Measurements from ENCODE around the gene PSMC4.

The PSMC4 gene

GRCh38 chr19:39936020-39936419 is 34.9 kb upstream of the PSMC4 start:
- H3K27me3 ChIP-seq (ENCODE audit: control insufficient read depth, insufficient read depth, low read length): no peaks in the 10 kb centered on the region
- H3K36me3 ChIP-seq (ENCODE audit: control insufficient read depth, low read depth, low read length): no peaks in the 10 kb centered on the region
- no peaks in the 10 kb centered on the region for H3K9me3 ChIP-seq (ENCODE audit: control insufficient read depth, low read depth, low read length)
- H3K27ac ChIP-seq (ENCODE audit: low read length): no peak overlapping the region
- H3K9ac ChIP-seq (ENCODE audit: low read length): no peak overlapping the region
- H3K4me3 ChIP-seq (ENCODE audit: low read length): no peak overlapping the region
- H3K4me1 ChIP-seq (ENCODE audit: control insufficient read depth, low read depth, low read length): no peaks in the 10 kb centered on the region

GRCh38 chr19:39936622-39937021 is 34.3 kb upstream of the PSMC4 start:
- no peak overlapping the region for H3K9ac ChIP-seq (ENCODE audit: low read length)
- no peaks in the 10 kb centered on the region for H3K9me3 ChIP-seq (ENCODE audit: control insufficient read depth, low read depth, low read length)
- H3K27me3 ChIP-seq (ENCODE audit: control insufficient read depth, insufficient read depth, low read length): no peaks in the 10 kb centered on the region
- peaks cover 2% of the 10 kb centered on the region for H3K4me1 ChIP-seq (ENCODE audit: control insufficient read depth, low read depth, low read length)
- H3K4me3 ChIP-seq (ENCODE audit: low read length): no peak overlapping the region
- H3K27ac ChIP-seq (ENCODE audit: low read length): no peak overlapping the region
- no peaks in the 10 kb centered on the region for H3K36me3 ChIP-seq (ENCODE audit: control insufficient read depth, low read depth, low read length)

DNA sequence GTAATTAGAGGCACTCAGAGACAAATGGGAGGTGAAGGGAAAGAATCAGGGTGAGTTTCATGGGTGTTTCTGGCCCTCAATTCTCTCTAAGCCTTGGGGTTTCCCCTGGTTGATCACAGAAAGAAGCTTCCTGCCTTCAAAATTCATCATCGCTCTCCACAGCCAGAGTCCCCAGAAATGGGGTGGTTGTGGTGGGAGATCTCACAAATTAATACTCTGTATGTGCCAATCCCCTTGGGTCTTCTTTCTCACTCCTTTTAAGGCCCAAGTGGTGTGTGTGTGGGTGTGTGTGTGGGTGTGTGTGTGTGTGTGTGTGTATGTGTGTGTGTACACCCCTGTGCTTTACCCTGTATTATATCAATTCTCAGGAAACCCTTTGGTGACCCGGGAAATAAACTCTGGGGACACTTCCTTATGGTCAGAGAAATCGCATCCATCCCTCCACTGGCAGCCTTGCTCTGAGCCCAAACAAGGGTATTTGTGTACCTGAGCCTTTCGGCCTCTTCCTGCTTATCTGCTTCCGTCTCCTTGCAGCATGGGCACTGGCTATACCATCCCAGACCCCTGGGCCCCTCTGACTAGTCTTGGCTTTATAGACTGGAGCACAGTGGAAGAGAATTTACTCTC is 33.8 kb upstream of the PSMC4 start:
- no peaks in the 10 kb centered on the region for H3K9me3 ChIP-seq (ENCODE audit: control insufficient read depth, low read depth, low read length)
- no peaks in the 10 kb centered on the region for H3K36me3 ChIP-seq (ENCODE audit: control insufficient read depth, low read depth, low read length)
- no peak overlapping the region for H3K9ac ChIP-seq (ENCODE audit: low read length)

DNA sequence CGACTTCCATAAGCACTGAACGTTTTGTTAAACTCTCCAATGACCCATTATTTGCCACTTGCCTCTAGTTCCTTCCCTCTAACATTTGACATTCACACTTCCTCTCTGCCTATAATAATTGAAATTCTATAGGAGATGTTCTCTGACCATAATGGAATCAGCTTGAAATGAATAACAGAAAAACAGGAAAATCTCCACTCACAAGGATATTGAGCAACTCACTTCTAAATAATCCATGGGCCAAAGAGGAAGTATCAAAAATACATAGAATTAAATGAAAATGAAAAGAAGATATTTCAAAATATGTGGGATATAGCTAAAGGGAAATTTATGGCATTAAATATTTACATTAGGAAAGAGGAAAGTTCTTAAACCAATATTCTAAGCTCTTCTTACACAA is 33.2 kb upstream of the PSMC4 start:
- H3K9ac ChIP-seq (ENCODE audit: low read length): no peak overlapping the region
- peaks cover 7% of the 10 kb centered on the region for H3K4me1 ChIP-seq (ENCODE audit: control insufficient read depth, low read depth, low read length)
- no peaks in the 10 kb centered on the region for H3K36me3 ChIP-seq (ENCODE audit: control insufficient read depth, low read depth, low read length)
- H3K9me3 ChIP-seq (ENCODE audit: control insufficient read depth, low read depth, low read length): no peaks in the 10 kb centered on the region
- H3K27ac ChIP-seq (ENCODE audit: low read length): no peak overlapping the region
- H3K4me3 ChIP-seq (ENCODE audit: low read length): no peak overlapping the region
- H3K27me3 ChIP-seq (ENCODE audit: control insufficient read depth, insufficient read depth, low read length): no peaks in the 10 kb centered on the region

More for the DNA sequence above, 33.8 kb upstream of the PSMC4 start:
- Histone ChIP-seq H3K27ac (ENCODE audit: low read length) (no peak overlapping the region), H3K4me3 (ENCODE audit: low read length) (no peak overlapping the region), H3K4me1 (ENCODE audit: control insufficient read depth, low read depth, low read length) (peaks cover 7% of the 10 kb centered on the region), H3K27me3 (ENCODE audit: control insufficient read depth, insufficient read depth, low read length) (no peaks in the 10 kb centered on the region)

DNA sequence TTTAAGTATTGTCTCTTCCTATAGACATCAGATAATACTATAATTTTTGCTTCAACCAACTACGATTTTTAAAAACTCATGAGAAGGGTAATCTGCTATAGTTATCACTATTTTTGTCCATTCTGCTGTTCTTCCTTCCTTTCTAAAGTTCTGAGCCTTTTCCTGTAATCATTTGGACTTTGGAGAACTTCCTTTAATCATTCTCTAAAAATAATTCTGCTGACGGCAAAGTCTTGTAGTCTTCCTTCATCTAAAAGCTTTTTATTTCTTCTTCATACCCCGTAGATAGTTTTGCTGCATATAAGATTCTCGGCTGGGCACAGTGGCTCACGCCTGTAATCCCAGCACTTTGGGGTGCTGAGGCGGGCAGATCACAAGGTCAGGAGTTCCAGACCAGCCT is 31.4 kb upstream of the PSMC4 start:
- no peaks in the 10 kb centered on the region for H3K9me3 ChIP-seq (ENCODE audit: control insufficient read depth, low read depth, low read length)
- no peak overlapping the region for H3K27ac ChIP-seq (ENCODE audit: low read length)

GRCh38 chr19:39940221-39940833 is 30.6 kb upstream of the PSMC4 start:
- Histone ChIP-seq H3K9ac (ENCODE audit: low read length) (no peak overlapping the region), H3K9me3 (ENCODE audit: control insufficient read depth, low read depth, low read length) (no peaks in the 10 kb centered on the region), H3K27me3 (ENCODE audit: control insufficient read depth, insufficient read depth, low read length) (no peaks in the 10 kb centered on the region), H3K4me3 (ENCODE audit: low read length) (no peak overlapping the region), H3K27ac (ENCODE audit: low read length) (no peak overlapping the region), H3K4me1 (ENCODE audit: control insufficient read depth, low read depth, low read length) (peaks cover 7% of the 10 kb centered on the region), H3K36me3 (ENCODE audit: control insufficient read depth, low read depth, low read length) (no peaks in the 10 kb centered on the region)

More for the DNA sequence above, 31.4 kb upstream of the PSMC4 start:
- no peaks in the 10 kb centered on the region for H3K36me3 ChIP-seq (ENCODE audit: control insufficient read depth, low read depth, low read length)
- H3K27me3 ChIP-seq (ENCODE audit: control insufficient read depth, insufficient read depth, low read length): no peaks in the 10 kb centered on the region
- peaks cover 7% of the 10 kb centered on the region for H3K4me1 ChIP-seq (ENCODE audit: control insufficient read depth, low read depth, low read length)
- H3K9ac ChIP-seq (ENCODE audit: low read length): no peak overlapping the region
- H3K4me3 ChIP-seq (ENCODE audit: low read length): no peak overlapping the region

- H3K4me3 ChIP-seq (ENCODE audit: low read length): no peak overlapping the region
- H3K9ac ChIP-seq (ENCODE audit: low read length): no peak overlapping the region
- H3K27ac ChIP-seq (ENCODE audit: low read length): no peak overlapping the region
- H3K36me3 ChIP-seq (ENCODE audit: control insufficient read depth, low read depth, low read length): no peaks in the 10 kb centered on the region
- peaks cover 7% of the 10 kb centered on the region for H3K4me1 ChIP-seq (ENCODE audit: control insufficient read depth, low read depth, low read length)
- no peaks in the 10 kb centered on the region for H3K9me3 ChIP-seq (ENCODE audit: control insufficient read depth, low read depth, low read length)
- H3K27me3 ChIP-seq (ENCODE audit: control insufficient read depth, insufficient read depth, low read length): no peaks in the 10 kb centered on the region
Observed at GRCh38 chr19:39941151-39941550, 29.8 kb upstream of the PSMC4 start.

GRCh38 chr19:39941615-39942365 is 29.2 kb upstream of the PSMC4 start:
- peaks cover 7% of the 10 kb centered on the region for H3K4me1 ChIP-seq (ENCODE audit: control insufficient read depth, low read depth, low read length)
- no peaks in the 10 kb centered on the region for H3K36me3 ChIP-seq (ENCODE audit: control insufficient read depth, low read depth, low read length)
- H3K27me3 ChIP-seq (ENCODE audit: control insufficient read depth, insufficient read depth, low read length): no peaks in the 10 kb centered on the region
- H3K4me3 ChIP-seq (ENCODE audit: low read length): no peak overlapping the region
- H3K9me3 ChIP-seq (ENCODE audit: control insufficient read depth, low read depth, low read length): no peaks in the 10 kb centered on the region
- H3K27ac ChIP-seq (ENCODE audit: low read length): no peak overlapping the region
- H3K9ac ChIP-seq (ENCODE audit: low read length): no peak overlapping the region

GRCh38 chr19:39942366-39942730 is 28.6 kb upstream of the PSMC4 start:
- Histone ChIP-seq H3K36me3 (ENCODE audit: control insufficient read depth, low read depth, low read length) (no peaks in the 10 kb centered on the region), H3K4me3 (ENCODE audit: low read length) (no peak overlapping the region), H3K9ac (ENCODE audit: low read length) (no peak overlapping the region), H3K4me1 (ENCODE audit: control insufficient read depth, low read depth, low read length) (peaks cover 7% of the 10 kb centered on the region), H3K27me3 (ENCODE audit: control insufficient read depth, insufficient read depth, low read length) (no peaks in the 10 kb centered on the region), H3K27ac (ENCODE audit: low read length) (no peak overlapping the region), H3K9me3 (ENCODE audit: control insufficient read depth, low read depth, low read length) (no peaks in the 10 kb centered on the region)

GRCh38 chr19:39943586-39943985 is 27.4 kb upstream of the PSMC4 start:
- Histone ChIP-seq H3K9ac (ENCODE audit: low read length) (no peak overlapping the region), H3K4me1 (ENCODE audit: control insufficient read depth, low read depth, low read length) (peaks cover 7% of the 10 kb centered on the region), H3K36me3 (ENCODE audit: control insufficient read depth, low read depth, low read length) (no peaks in the 10 kb centered on the region), H3K9me3 (ENCODE audit: control insufficient read depth, low read depth, low read length) (no peaks in the 10 kb centered on the region), H3K27ac (ENCODE audit: low read length) (no peak overlapping the region), H3K4me3 (ENCODE audit: low read length) (no peak overlapping the region), H3K27me3 (ENCODE audit: control insufficient read depth, insufficient read depth, low read length) (no peaks in the 10 kb centered on the region)

DNA sequence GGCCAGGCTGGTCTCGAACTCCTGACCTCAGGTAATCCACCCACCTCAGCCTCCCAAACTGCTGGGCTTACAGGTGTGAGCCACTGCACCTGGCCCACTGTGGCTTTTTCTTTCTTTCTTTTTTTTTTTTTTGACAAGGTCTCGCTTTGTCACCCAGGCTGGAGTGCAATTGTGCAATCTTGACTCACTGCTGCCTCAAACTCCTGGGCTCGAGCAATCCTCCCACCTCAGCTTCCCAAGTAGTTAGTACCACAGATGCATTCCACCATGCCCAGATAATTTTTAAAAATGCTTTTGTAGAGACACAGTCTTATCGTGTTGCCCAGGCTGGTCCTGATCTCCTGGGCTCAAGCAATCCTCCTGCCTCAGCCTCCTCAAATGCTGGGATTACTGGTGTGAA is 24.4 kb upstream of the PSMC4 start:
- no peak overlapping the region for H3K9ac ChIP-seq (ENCODE audit: low read length)

More for the DNA sequence above, 24.4 kb upstream of the PSMC4 start:
- Histone ChIP-seq H3K27ac (ENCODE audit: low read length) (no peak overlapping the region), H3K4me1 (ENCODE audit: control insufficient read depth, low read depth, low read length) (peaks cover 6% of the 10 kb centered on the region), H3K36me3 (ENCODE audit: control insufficient read depth, low read depth, low read length) (no peaks in the 10 kb centered on the region), H3K27me3 (ENCODE audit: control insufficient read depth, insufficient read depth, low read length) (no peaks in the 10 kb centered on the region), H3K9me3 (ENCODE audit: control insufficient read depth, low read depth, low read length) (no peaks in the 10 kb centered on the region), H3K4me3 (ENCODE audit: low read length) (no peak overlapping the region)
